AG08395 (cell line): ENCODE data around the gene NUP37.
"Not testable (repeated sequence)": the region's sequence is repeated elsewhere in the genome, so short reads cannot be mapped to it uniquely, and the experiment has no call there.

Source experiments
- DNase-seq: peaks from one replicate; pipeline ENCODE4 v3.0.0; 2012; ENCODE audit warnings: mixed read lengths, low spot score

Gene NUP37

DNA sequence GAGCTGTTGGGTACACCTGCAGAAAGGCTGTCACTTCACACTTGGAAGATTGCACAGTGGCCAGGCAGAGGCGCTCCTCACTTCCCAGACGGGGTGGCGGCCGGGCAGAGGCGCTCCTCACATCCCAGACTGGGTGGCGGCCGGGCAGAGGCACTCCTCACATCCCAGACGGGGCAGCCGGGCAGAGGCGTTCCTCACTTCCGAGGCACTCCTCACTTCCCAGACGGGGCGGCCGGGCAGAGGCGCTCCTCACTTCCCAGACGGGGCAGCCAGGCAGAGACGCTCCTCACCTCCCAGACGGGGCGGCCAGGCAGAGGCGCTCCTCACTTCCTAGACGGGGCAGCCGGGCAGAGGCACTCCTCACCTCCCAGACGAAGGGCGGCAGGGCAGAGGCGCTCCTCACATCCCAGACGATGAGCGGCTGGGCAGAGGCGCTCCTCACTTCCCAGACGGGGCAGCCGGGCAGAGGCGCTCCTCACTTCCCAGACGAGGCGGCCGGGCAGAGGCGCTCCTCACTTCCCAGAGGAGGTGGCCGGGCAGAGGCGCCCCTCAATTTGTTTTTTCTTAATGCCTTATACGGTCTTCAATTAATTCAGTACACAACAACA is 30.6 kb downstream of the NUP37 start:
- DNase-seq, result not testable (repeated sequence)

DNA sequence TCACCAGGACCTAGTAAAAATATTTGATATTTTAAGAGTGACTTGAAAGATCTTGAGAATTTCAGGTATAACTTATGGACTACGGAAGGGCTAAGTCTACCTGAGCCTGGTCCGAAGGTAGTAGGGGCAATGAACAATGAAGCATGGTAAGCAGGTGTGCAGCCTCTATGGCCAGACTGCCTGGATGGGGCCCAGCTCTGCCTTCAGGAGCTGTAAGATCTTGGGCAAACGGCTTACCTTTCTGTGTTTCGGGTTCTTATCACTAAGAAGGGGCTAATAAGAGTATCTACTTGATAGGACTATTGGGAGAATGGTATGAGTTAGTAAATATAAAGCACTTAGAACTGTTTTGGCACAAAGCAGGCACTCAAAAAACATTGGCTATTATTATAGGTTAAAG is 39.1 kb downstream of the NUP37 start:
- no peak for DNase-seq

DNA sequence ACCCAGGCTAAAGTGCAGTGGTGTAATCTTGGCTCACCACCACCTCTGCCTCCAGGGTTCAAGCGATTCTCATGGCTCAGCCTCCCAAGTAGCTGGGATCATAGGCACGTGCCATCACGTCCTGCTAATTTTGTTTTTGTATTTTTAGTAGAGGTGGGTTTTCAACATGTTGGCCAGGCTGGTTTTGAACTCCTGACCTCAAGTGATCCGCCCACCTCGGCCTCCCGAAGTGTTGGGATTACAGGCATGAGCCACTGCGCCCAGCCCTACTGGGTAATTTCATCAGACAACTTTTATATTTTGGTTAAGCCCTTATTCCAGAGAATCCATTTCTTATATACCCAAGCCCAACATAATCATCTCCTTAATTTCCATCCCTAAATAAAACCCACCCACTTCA is 47.8 kb downstream of the NUP37 start:
- DNase-seq, result not testable (repeated sequence)

DNA sequence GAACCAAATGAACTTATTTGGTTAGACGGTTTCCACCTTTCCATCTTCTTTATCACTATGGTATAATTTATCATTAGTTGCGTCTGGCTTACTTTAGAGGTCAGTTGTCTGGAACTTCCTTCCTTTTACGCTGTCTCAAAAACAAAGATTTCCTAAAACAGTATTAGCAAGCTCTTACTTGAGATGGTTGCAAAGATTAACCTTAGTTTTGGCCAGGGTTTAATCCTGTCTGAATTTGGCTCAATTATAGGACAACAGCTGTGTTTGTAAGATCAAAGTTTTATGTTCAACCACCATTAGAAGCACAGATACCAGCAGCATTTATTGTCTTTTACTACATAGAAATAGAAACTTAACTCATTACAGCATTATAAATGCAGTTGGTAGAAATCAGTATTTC is 50.2 kb downstream of the NUP37 start:
- no peak for DNase-seq

DNA sequence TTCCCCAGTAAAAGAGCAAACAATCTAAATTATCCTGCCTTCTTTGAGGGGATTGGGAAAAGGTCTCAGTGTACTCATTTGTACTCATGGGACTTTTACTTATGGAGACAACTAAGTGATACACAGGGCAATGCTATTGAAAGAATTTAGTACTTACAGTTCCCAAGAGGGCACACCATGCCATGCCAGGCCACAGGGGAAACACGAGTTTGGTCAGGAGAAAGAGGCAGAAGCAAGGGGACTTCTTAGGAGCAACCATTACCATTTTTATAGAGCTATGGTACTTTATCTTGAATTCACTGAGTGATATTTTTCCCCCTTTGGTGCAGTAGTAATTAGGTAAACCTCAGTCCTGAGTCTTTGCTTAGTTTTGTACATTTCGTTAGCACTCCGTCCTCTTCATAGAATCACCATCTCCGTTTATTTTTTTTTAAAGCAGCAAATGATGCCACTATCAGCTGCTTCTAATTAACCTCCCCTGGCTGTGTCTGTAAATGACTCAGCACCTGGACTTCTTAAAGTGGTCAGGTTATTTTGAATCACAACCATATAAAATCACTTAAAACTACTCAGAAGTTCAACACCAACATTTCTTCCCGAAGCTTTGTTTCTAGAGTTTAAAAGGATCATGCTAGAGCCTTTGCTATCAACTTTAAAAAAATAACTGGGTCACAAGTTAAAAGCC is 52.2 kb downstream of the NUP37 start:
- DNase-seq, result peak; percentile 37

DNA sequence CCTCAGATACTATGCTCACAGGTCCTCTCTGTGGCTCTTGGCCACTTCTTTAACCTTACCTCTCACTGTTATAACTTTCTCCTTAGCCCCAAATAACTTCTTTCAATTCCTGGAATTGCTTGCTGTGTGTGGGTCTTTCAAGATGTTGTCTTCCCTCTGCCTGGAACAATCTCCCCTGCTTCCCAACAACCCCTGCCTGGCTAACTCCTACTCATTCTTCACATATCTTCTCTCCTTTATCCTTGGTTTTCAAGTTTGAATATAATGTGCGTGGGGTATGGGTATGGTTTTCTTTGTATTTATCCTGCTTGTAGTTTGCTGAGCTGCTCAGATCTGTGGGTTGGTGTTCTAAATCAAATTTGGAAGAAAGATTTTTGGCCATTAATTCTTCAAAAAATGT is 55.4 kb downstream of the NUP37 start:
- no peak for DNase-seq

DNA sequence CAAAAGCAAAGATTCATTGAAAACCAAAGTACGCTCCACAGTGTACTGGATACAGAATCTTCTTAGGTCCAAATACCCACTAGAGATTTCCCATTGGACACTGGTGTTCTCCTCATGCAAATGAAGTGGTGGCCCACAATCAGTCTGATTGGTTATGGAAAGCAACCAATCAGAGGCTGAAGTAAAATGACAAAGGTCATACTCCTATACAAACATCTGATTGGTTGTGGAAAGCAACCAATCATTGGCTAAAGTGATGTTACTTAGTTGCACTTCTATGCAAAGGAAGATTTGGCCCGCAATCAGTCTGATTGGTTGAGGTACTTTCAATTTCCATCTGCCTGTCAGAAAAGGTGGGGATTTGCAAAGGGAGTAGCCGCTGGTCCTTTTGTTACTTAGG is 56.8 kb downstream of the NUP37 start:
- no peak for DNase-seq

DNA sequence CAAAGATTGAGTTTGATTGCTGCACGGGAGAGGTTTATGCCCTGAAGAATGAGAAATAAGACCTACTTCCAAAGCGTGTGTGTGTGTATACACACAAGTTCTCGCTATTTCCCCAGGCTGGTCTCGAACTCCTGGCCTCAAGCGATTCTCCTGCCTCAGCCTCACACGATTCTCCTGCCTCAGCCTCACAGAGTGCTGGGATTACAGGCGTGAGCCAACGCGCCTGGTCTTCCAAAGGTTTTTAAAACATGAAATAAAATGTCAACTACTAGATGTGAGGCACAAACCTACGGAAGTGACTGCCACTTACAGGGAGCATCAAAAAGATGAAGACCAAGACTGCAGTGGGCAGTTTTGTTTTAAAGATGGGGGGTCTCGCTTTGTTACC is 57.5 kb downstream of the NUP37 start:
- no peak for DNase-seq

DNA sequence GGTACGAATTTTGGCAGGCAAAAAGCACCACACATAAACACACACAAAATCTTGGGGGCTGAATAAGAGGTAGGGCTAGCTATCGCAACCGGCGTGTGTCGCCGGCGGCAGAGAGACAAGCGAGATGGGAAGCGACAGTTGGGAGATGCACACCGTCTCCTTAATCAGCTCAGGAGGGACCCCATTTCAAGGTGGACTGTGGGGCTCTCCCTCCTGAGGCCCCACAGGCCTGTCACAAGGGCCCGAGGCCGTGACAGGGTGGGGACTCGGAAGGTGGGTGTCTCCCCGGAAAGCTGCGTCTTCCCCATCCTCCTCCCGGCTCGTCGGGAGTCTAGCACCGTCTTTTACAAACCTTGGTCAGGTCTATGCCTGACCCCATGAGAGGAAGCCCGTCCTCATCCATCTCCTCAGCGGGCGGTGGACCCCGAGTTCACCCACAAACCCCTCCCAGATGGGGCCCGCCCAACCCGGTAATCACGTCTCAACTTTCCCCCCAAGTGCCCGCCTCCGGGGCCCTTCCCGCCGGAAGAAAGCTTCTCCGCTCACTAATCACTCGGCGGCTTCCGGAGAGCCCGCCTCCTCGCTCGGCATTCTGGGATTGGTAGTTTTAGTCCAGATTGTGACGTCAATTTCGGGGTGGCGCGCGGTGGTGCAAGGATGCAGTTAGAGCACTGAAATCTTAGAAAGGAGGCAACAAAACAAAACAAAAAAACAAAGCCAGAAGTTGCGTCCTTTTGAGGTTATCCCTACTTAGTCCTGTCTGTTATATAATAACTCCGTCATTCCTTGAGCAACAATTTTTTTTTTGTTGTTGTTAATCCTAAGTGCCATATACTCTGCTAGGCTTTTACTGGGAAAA is 58.1 kb downstream of the NUP37 start, which contains the start of gene WASHC3:
TSS of gene WASHC3 (minus strand) at position 432 of the 859 bp plus-strand sequence. CDS start at position 403, 29 bp downstream.
- DNase-seq, result peak; percentile 94

DNA sequence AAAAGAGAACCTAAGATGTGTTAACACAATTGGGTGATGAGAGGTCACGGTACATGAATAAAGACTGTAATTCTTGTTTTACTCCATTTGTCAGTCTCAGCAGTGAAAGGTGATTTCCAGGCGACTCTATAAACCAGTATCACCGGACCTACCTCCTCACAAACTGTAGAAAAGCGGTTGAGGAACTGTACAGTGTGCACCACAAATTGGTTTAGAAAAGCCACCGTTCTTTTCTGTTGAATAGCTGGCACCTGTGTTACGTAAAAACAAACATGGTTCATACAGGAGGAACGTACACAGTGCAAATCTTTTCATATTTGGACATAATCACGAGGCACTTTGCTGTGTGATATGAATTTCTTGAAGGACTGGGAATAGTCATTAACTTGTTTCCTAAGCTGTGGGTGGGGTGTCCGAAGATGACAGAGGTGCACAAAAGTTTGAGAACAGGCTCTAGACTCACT is 58.8 kb downstream of the NUP37 start:
- DNase-seq, result no peak

DNA sequence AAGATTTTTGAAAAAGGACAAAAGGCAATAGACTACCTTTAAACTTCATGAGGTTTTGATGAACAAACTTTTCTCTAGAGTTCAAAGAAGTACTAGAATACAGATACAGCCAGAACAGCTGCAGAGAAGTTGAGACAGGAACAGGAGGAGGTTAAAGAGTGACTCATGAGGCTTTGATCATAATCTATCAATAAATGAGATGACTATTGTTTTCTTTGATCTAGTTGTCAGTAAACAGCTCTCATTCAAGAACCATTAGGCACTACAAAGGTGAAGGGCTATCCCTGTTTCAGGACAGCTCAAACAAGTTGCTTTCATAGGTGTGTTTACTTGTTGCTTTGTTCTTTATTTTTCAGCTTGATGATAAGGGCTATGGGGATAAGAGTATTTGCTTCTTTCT is 60.6 kb downstream of the NUP37 start:
- no peak for DNase-seq

DNA sequence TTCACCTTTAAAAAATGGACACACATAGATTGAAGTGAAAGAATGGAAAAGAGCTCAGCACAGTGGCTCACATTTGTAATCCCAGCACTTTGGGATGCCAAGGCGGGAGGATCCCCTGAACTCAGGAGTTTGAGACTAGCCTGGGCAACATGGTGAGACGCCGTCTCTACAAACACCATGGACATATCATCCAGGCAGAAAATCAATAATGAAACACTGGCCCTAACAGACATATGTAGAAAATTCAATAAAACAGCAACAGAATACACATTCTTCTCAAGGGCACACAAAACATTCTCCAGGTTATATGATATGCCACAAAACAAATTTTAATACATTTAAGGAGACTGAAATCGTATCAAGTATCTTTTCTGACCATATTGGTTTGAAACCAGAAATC is 65.6 kb downstream of the NUP37 start:
- no peak for DNase-seq

DNA sequence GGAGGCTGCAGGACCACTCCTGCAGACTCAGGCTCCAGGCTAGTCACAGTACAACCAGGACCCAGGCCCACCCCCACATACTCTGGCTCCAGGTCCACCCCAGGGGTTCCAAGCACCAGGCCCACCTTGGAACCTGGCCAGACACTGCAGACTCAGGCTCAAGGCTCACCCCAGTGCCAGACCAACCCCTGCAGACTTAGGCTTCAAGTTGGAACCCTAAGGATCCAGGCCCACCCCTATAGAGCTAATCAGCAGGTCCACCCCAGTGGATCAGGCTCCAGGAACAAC is 66.9 kb downstream of the NUP37 start:
- DNase-seq, result no peak

DNA sequence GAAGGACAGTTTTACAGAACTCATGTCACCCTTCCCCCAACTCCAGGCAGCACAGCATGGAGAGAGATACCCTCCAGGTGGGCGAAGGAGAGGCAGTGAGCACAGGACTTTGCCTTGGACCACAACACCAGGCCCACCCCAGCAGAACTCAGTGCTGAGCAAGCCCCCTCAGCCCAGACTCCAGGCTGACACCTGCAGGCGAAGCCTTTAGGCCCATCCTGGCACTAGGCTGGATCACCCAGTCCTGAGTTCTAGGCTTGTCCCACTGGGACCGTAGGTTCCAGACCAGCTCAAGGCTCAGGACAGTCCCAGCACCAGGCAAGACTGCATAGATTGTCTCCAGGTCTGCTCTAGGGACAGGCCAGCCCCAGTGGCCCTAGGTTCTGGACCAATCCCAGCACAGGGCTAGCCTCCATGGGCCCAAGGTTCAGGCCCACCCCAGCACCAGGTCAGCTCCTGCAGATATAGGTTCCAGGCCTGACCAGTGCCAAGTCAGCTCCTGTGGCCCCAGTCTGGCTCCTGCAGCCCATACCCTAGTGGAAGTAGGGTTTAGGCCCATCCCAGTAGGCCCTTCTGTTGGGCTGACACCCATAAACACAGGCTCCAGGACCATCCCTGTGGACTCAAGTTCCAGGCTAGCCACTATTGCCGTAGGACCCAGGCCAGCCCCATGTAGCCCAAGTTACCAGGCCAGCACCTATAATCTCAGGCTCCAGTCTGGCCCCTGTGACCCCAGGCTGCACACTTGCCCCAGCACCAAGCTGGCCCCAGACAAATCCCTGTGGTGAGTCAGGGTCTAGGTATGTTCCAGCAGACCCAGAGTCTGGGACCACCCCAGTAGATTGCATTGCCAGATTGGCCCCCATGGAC is 67.5 kb downstream of the NUP37 start:
- no peak for DNase-seq

DNA sequence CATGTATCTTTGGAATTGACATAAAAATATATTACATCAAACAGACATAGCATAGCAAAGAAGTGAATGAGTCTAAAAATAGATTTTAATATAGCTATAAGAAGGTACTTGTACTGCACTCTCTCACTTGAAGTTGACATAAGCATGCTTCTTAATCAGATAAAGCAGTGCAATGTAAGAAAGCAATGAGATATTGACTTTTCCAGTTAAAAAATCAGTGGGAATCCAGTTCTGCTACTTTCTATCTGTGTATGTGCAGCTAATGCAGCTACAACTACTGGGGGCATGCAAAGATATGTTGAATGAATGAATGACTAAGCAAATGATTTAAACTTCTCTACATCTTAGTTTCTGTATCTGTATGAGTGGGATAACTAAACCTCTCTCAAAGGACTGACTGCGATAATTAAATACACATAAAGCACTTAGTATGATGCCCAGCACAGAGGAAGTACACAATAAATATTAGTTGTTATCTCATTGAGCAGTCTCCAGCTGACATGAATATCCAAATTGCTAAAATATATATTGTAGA is 68.4 kb downstream of the NUP37 start:
- no peak for DNase-seq

DNA sequence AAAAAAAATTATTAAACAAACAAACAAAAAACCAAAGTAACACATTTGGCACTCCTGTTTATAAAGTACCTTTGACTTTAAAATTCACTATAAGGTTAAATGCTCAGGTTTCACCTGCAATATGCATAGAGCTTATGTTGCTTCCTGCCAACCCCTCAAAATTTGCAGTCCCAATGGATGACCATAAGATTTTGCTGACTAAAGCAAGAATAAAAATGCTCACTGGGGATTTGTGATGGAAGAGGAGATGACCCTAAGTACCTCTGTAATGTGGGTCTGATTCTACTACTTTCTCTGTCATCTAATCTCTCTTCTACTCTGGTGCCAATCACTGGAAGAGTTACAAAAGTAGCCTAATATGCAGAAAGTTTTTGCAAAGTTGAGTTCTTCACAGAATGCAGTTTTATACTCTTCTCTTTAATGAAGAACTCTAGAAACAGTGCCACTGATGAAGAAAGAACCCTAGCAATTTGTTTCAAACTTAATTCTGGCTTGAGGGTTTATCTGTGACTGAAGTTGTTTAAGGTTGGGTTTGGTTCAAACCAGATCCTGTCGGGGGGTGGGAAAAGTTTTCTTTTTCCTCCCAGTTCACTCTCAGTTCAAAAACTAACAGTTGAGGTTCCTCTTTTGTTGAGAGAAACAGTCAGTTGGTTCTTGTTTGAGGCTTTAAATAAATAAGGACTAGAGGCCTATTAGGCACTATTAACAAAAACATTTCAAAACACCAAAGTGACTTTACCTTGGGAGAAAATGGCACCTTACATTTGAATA is 69.1 kb downstream of the NUP37 start:
- no peak for DNase-seq

DNA sequence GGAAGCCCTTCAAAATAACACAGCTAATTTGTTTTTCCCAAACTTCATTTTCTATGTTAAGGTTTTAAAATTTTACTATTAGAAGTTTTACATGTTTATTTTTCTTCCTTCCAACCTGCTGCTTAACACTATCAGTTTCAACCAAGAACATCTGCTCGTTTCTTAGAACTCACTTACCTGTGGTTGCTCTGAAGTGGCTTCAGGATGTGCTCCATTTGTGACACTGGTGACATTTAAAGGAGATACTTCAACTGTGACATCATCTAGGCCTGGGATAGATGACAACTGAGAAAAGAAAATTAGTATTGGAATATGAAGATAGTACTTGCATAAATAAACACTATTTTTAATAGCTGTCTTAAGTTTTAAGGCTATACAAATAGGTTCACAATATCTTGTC is 76.0 kb downstream of the NUP37 start:
- no peak for DNase-seq

DNA sequence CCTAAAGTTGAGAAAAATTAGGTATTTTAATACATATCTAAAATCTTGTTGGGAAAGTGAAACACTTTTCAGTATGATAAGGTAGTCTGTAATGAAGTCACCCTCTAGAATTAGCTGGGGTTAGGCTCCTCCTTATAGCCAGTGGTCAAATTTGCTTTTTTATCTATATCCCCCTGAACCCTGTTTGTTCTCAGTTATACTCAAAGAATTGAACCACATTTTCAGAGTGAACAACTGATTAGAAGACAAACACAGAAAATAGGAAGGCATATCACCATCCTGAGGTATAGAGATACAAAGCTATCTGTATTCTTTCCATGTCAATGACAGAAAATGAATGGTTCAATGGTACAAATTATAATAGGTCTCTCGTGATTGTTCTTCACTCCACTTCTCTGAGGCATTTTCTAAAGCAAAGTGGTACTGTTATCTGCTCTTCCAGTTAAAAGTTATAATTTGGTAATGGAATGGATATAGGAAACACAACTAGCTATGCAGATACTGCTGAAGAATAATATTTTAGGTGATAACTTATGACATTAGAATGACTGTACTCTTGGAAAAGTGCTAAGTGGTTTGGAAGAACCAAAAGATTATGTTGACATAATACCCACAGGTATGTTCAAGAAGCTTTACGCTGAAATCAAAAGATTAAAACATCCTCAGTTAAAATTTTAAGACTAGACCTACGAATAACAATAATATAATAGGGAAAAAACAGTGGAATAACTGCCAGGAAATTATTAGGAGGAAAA is 85.7 kb downstream of the NUP37 start:
- DNase-seq, result peak; percentile 3

DNA sequence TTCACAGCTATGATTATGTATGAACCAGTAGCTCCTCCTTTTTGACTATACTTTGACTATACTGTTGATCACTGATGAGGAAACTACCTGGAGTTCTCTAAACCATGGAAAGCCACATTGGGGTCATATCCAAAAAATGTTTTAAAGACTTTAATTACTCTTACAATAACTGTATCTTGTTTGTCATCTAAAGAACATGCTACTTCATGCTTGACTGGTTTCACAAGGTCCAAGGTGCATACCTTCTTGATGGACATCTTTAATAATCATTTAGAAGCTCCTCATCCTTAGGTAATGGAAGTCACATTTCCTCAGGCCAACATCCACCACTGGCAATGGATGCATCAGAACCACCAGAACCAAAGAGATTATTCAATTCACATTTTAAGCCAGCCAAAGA is 88.1 kb downstream of the NUP37 start:
- DNase-seq, result no peak

DNA sequence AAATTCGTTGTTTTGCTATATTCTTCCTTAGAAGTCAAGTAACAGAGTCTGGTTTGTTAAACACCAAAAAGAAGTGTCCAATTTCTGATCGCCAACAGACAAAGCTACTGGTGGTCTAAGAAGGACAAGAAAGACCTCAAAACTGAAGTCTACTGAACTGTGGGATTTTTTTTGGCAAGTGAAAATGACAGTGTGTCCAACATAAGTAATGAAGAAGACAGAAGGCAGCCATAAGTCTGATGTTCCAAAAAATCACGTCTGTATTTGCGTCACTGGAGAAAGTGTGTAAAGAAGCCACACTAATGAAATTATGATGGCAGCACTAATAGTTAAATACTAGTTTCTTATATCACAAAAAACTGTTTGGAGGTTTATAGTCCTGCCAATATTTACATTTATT is 90.8 kb downstream of the NUP37 start:
- DNase-seq, result no peak
